ENCODE data around the gene SEMA7A. TPM values are rescaled to one million over a fixed set of nuclear protein-coding genes. Genes with fewer than 3 reads are reported as not detected.

Gene SEMA7A
- total and polyA plus RNA-seq, 3 experiments from 2014 or later: 1.9 to 72.5 (median 71.2) TPM

DNA sequence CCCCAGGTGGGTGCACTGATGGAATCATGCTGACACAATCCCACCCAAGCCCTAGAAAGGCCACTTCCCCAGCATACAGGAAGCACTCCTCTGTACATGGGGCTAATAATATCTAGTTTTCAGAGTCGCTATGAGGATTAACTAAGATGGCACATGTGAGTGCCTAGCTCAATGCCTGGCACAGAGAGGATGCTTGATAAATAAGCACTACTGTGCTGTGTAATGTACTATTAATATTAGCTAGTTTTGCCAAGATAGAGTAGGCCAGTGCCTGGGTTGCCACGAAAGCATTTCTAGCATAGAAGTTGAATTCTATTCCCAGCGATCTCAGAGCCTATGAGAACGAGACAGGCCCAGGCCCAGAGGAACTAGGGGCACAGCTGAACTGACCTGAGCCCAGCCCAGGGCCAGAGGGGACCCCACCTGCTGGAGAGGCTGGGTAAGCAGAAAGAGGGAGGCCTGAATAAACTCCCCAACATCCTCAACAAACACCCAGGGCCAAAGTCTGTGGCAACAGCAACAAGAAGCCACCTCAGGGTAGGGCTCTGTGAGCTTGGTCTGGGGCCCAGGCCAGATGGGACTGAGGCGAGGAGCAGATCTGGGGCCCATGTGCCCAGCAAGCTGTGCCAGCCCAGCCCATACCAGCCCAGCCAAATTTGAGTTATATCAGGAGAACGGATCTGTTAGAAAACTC lies 7.6 kb upstream of the SEMA7A start:
- no peaks in the 10 kb centered on the region for H3K36me3 ChIP-seq (ENCODE audit: insufficient read depth, low read length)
- no peaks in the 10 kb centered on the region for H3K9me3 ChIP-seq (ENCODE audit: low read length)
- no peak overlapping the region for H3K27ac ChIP-seq (ENCODE audit: low read depth, low read length)
- H3K36me3 Mint-ChIP-seq: peaks cover 9 to 24% (median 10%) of the 10 kb centered on the region in 3 donors
- CTCF ChIA-PET: interaction anchor here (0.8 to 10.5 kb wide), 11 partner anchors 10 to 460 kb away, joined by 3 to 163 read pairs (median 3); no protein-coding TSS in a partner anchor
- no peak overlapping the region for H3K4me3 ChIP-seq (ENCODE audit: low read length)
- no peak overlapping the region for H3K4me3 Mint-ChIP-seq
- H3K9me3 Mint-ChIP-seq: no peaks in the 10 kb centered on the region
- peak overlapping the region in 1 of 8 donors; percentile 21 for H3K27ac Mint-ChIP-seq
- H3K4me1 Mint-ChIP-seq: peaks cover 0 to 6% (median 5%) of the 10 kb centered on the region in 3 donors
- POLR2A ChIA-PET: interaction anchor here (0.6 kb wide), 1 partner anchor 13 kb away, joined by 3 read pairs; no protein-coding TSS in a partner anchor
- H3K4me1 ChIP-seq (ENCODE audit: insufficient read depth, low read length): no peaks in the 10 kb centered on the region
- no peak for DNase-seq
- no peaks in the 10 kb centered on the region for H3K27me3 ChIP-seq (ENCODE audit: insufficient read depth, low read length, poor library complexity, severe bottlenecking)
- H3K27me3 Mint-ChIP-seq: no peaks in the 10 kb centered on the region

GRCh38 chr15:74438721-74439316 lies 5.1 kb upstream of the SEMA7A start:
- peaks cover 12% of the 10 kb centered on the region for H3K4me1 ChIP-seq (ENCODE audit: insufficient read depth, low read length)
- ChIA-PET POLR2A (interaction anchor here (0.8 to 1.3 kb wide), 2 partner anchors 56 to 63 kb away, joined by 3 to 5 read pairs; no protein-coding TSS in a partner anchor), CTCF (interaction anchor here (0.6 to 10.5 kb wide), 18 partner anchors 10 to 331 kb away, joined by 3 to 163 read pairs (median 5); partner anchors contain the start of gene UBL7)
- peak; percentile 62 to 84 (median 65) for DNase-seq
- no peaks in the 10 kb centered on the region for H3K9me3 ChIP-seq (ENCODE audit: low read length)
- H3K27ac Mint-ChIP-seq: peak overlapping the region in 4 of 8 donors; percentile 7 to 64 (median 27)
- H3K4me3 Mint-ChIP-seq: peak overlapping the region in 1 of 7 donors; percentile 71
- peaks cover 14 to 26% (median 19%) of the 10 kb centered on the region in 3 donors for H3K4me1 Mint-ChIP-seq
- H3K36me3 Mint-ChIP-seq: no peaks in the 10 kb centered on the region
- H3K27me3 Mint-ChIP-seq: no peaks in the 10 kb centered on the region
- no peaks in the 10 kb centered on the region for H3K36me3 ChIP-seq (ENCODE audit: insufficient read depth, low read length)
- no peak overlapping the region for H3K27ac ChIP-seq (ENCODE audit: low read depth, low read length)
- H3K4me3 ChIP-seq (ENCODE audit: low read length): no peak overlapping the region
- no peaks in the 10 kb centered on the region for H3K27me3 ChIP-seq (ENCODE audit: insufficient read depth, low read length, poor library complexity, severe bottlenecking)
- no peaks in the 10 kb centered on the region for H3K9me3 Mint-ChIP-seq

DNA sequence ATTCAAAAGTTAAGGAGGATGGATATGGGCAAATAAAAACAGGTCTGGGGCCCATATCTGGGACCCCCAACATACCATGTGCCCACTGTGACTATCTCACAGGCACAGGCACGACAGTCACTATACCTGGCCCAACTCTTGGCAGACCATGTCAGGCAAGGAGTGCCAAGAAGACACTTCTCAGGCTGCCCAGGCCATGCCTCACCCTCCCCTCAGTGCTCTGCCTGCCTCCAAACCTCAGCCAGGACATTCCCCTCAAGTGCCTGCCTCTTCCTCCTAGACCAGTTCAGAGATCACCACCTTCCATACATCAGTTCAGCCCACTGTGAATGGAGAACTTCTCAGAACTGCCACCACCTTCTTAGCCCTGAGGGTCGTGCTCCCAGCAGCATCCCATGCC lies 4.4 kb upstream of the SEMA7A start:
- CTCF ChIA-PET: interaction anchor here (0.6 to 10.5 kb wide), 12 partner anchors 11 to 331 kb away, joined by 3 to 163 read pairs (median 4); no protein-coding TSS in a partner anchor
- peak overlapping the region in 2 of 8 donors; percentile 7 to 16 for H3K27ac Mint-ChIP-seq
- peaks cover 12% of the 10 kb centered on the region for H3K4me1 ChIP-seq (ENCODE audit: insufficient read depth, low read length)

GRCh38 chr15:74434263-74435136 lies 742 bp upstream of the SEMA7A start:
- Histone ChIP-seq H3K36me3 (ENCODE audit: insufficient read depth, low read length) (no peaks in the 10 kb centered on the region), H3K4me3 (ENCODE audit: low read length) (peak overlapping the region; percentile 58), H3K27ac (ENCODE audit: low read depth, low read length) (peak overlapping the region; percentile 77), H3K9me3 (ENCODE audit: low read length) (no peaks in the 10 kb centered on the region), H3K27me3 (ENCODE audit: insufficient read depth, low read length, poor library complexity, severe bottlenecking) (no peaks in the 10 kb centered on the region), H3K4me1 (ENCODE audit: insufficient read depth, low read length) (peaks cover 19% of the 10 kb centered on the region)
- ChIA-PET CTCF (interaction anchor here (0.8 to 8.1 kb wide), 4 partner anchors 35 to 61 kb away, joined by 3 to 72 read pairs (median 3); no protein-coding TSS in a partner anchor), POLR2A (interaction anchor here (0.8 to 2.4 kb wide), 4 partner anchors 26 to 52 kb away, joined by 3 to 5 read pairs (median 3); no protein-coding TSS in a partner anchor)
- Mint-ChIP-seq H3K4me3 (peak overlapping the region; percentile 84 to 90 (median 86)), H3K9me3 (no peaks in the 10 kb centered on the region), H3K27me3 (peaks cover 0 to 1% of the 10 kb centered on the region in 2 donors), H3K4me1 (peaks cover 44 to 59% (median 49%) of the 10 kb centered on the region in 3 donors), H3K27ac (peak overlapping the region; percentile 84 to 98 (median 91)), H3K36me3 (no peaks in the 10 kb centered on the region)
- DNase-seq: no peak

More for the DNA sequence above, 4.4 kb upstream of the SEMA7A start:
- H3K4me1 Mint-ChIP-seq: peaks cover 14 to 26% (median 19%) of the 10 kb centered on the region in 3 donors
- Histone ChIP-seq H3K27ac (ENCODE audit: low read depth, low read length) (no peak overlapping the region), H3K4me3 (ENCODE audit: low read length) (no peak overlapping the region), H3K9me3 (ENCODE audit: low read length) (no peaks in the 10 kb centered on the region), H3K27me3 (ENCODE audit: insufficient read depth, low read length, poor library complexity, severe bottlenecking) (no peaks in the 10 kb centered on the region), H3K36me3 (ENCODE audit: insufficient read depth, low read length) (no peaks in the 10 kb centered on the region)
- peak overlapping the region in 2 of 7 donors; percentile 8 to 71 for H3K4me3 Mint-ChIP-seq
- H3K36me3 Mint-ChIP-seq: no peaks in the 10 kb centered on the region
- no peaks in the 10 kb centered on the region for H3K9me3 Mint-ChIP-seq
- H3K27me3 Mint-ChIP-seq: no peaks in the 10 kb centered on the region
- POLR2A ChIA-PET: no interaction called here
- DNase-seq: no peak

GRCh38 chr15:74432968-74433591 lies 678 bp downstream of the SEMA7A start:
- peaks cover 0 to 1% of the 10 kb centered on the region in 2 donors for H3K27me3 Mint-ChIP-seq
- H3K9me3 Mint-ChIP-seq: no peaks in the 10 kb centered on the region
- no peaks in the 10 kb centered on the region for H3K27me3 ChIP-seq (ENCODE audit: insufficient read depth, low read length, poor library complexity, severe bottlenecking)
- peaks cover 48 to 65% (median 51%) of the 10 kb centered on the region in 3 donors for H3K4me1 Mint-ChIP-seq
- H3K27ac Mint-ChIP-seq: peak overlapping the region in 5 of 8 donors; percentile 75 to 91 (median 79)
- no peaks in the 10 kb centered on the region for H3K36me3 Mint-ChIP-seq
- peak overlapping the region; percentile 58 for H3K4me3 ChIP-seq (ENCODE audit: low read length)
- H3K4me3 Mint-ChIP-seq: peak overlapping the region; percentile 84 to 93 (median 87)
- ChIA-PET POLR2A (interaction anchor here (0.6 to 2.5 kb wide), 3 partner anchors 28 to 32 kb away, joined by 3 to 18 read pairs (median 9); no protein-coding TSS in a partner anchor), CTCF (interaction anchor here (1.5 to 8.1 kb wide), 2 partner anchors 49 to 59 kb away, joined by 4 to 72 read pairs; no protein-coding TSS in a partner anchor)
- no peaks in the 10 kb centered on the region for H3K9me3 ChIP-seq (ENCODE audit: low read length)
- peak in 1 of 5 donors; percentile 53 for DNase-seq
- H3K27ac ChIP-seq (ENCODE audit: low read depth, low read length): peak overlapping the region; percentile 77
- no peaks in the 10 kb centered on the region for H3K36me3 ChIP-seq (ENCODE audit: insufficient read depth, low read length)
- peaks cover 19% of the 10 kb centered on the region for H3K4me1 ChIP-seq (ENCODE audit: insufficient read depth, low read length)

DNA sequence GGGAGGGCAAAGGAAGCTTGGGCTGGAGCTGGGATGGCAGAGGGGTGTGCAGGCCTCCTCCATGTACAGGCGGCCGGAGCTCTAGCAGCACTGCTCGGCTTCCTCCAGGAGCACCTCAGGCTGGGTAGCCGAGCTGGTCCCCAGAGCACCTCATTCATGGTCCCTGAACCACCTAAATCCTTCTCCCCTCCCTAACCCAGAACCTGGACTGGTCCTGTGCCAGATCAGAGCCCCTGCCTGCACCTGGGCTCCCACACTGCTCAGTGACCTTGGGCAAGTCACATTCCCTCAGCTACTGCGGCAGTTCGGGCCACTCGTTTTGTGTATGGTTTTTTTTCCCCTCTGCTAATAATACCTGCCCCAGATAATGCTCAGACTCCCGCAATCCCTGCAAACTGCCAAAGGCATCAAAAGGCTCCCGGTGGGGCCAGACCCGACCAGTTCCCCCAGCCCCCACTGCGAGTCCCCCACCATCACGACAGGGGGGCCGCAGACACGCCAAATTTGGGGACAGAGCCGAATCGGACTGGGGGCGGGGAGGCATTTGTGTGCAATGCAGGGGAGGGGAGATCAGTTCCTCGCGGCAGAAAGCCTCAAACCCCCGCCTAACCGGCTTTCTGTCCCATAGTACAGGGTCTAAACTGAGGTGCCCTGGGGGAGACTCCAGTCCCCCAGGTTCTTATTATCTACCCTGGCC lies 1.3 kb downstream of the SEMA7A start:
- no peak for DNase-seq
- Histone ChIP-seq H3K27me3 (ENCODE audit: insufficient read depth, low read length, poor library complexity, severe bottlenecking) (no peaks in the 10 kb centered on the region), H3K27ac (ENCODE audit: low read depth, low read length) (peak overlapping the region; percentile 77), H3K9me3 (ENCODE audit: low read length) (no peaks in the 10 kb centered on the region), H3K4me3 (ENCODE audit: low read length) (peak overlapping the region; percentile 53), H3K36me3 (ENCODE audit: insufficient read depth, low read length) (no peaks in the 10 kb centered on the region), H3K4me1 (ENCODE audit: insufficient read depth, low read length) (peaks cover 19% of the 10 kb centered on the region)
- ChIA-PET POLR2A (interaction anchor here (0.9 to 2.5 kb wide), 3 partner anchors 11 to 32 kb away, joined by 3 to 18 read pairs (median 9); no protein-coding TSS in a partner anchor), CTCF (interaction anchor here (0.6 to 8.1 kb wide), 5 partner anchors 14 to 58 kb away, joined by 3 to 72 read pairs (median 4); no protein-coding TSS in a partner anchor)
- peaks cover 0 to 1% of the 10 kb centered on the region in 2 donors for H3K27me3 Mint-ChIP-seq
- peaks cover 48 to 71% (median 56%) of the 10 kb centered on the region in 3 donors for H3K4me1 Mint-ChIP-seq
- peak overlapping the region; percentile 26 to 93 (median 78) for H3K27ac Mint-ChIP-seq
- no peaks in the 10 kb centered on the region for H3K36me3 Mint-ChIP-seq
- H3K9me3 Mint-ChIP-seq: no peaks in the 10 kb centered on the region
- H3K4me3 Mint-ChIP-seq: peak overlapping the region; percentile 74 to 93 (median 87)
